Suppressor macrophage (primary cell): ENCODE results near the gene UBE2S.
"Not testable (repeated sequence)": the region's sequence is repeated elsewhere in the genome, so short reads cannot be mapped to it uniquely, and the experiment has no call there.

Source experiments
- DNase-seq, 4 experiments: peaks; one replicate each; pipeline ENCODE4 v3.0.0-alpha.2; 2020 to 2022
- total RNA-seq, 17 experiments: gene quantifications; one replicate each; lab custom pipeline; 2026; ENCODE audit warnings: mixed read lengths in 6 of 17, inconsistent platforms in 3 of 17; lab: John Stamatoyannopoulos, UW

The UBE2S gene
- total RNA-seq = 11.9 to 56.4 (median 26.4) reads per million in 17 experiments

GRCh38 chr19:55407550-55407799 is at the start of gene UBE2S:
TSS of gene UBE2S (minus strand) at chr19:55407788. CDS start at chr19:55407589, 199 bp downstream.
- not testable (repeated sequence) for DNase-seq

DNA sequence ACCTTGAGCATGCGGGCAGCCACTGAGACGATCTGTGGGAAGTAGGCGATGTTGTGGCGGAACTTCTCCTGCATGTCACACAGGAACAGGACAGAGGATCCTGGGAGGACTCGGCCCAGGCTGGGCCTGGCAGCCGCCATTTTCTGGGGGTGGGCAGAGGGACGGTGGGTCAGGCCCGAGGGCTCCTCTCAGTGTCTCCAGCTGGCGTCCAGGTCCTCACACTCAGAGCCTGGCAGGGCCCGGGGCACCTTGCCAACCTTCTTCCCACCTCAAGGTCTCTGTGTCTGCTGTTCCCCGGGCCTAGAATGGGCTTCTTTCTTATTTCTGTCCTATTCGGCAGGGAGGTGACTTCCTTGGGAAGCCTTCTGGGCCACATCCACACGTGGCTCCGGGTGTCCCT is 48.8 kb upstream of the UBE2S start:
- no peak for DNase-seq

DNA sequence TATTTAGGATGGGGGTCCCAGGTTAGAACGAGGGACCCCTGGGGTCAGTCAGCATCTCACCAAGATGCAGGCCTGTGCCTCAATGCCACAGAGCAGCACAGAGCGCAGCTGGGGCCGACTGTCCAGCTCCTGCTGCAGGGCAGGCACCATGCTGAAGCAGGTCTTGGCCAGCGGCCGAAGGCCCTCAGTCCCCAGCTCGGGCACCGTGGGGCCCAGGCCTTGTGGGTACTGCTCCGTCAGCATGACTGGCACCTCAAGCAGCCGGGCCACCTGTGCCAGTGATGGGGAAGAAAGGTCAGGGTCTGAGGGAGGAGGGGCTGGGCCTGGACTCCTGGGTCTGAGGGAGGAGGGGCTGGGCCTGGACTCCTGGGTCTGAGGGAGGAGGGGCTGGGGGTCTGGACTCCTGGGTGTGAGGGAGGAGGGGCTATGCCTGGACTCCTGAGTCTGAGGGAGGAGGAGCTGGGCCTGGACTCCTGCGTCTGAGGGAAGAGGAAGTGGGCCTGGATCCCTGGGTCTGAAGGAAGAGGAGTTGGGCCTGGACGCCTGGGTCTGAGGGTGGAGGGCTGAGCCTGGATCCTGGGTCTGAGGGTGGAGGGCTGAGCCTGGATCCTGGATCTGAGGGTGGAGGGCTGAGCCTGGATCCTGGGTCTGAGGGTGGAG is 48.1 kb upstream of the UBE2S start:
- DNase-seq = no peak

GRCh38 chr19:55454787-55455243 is 47.2 kb upstream of the UBE2S start:
- DNase-seq = peak; percentile 59 to 76 (median 66)

DNA sequence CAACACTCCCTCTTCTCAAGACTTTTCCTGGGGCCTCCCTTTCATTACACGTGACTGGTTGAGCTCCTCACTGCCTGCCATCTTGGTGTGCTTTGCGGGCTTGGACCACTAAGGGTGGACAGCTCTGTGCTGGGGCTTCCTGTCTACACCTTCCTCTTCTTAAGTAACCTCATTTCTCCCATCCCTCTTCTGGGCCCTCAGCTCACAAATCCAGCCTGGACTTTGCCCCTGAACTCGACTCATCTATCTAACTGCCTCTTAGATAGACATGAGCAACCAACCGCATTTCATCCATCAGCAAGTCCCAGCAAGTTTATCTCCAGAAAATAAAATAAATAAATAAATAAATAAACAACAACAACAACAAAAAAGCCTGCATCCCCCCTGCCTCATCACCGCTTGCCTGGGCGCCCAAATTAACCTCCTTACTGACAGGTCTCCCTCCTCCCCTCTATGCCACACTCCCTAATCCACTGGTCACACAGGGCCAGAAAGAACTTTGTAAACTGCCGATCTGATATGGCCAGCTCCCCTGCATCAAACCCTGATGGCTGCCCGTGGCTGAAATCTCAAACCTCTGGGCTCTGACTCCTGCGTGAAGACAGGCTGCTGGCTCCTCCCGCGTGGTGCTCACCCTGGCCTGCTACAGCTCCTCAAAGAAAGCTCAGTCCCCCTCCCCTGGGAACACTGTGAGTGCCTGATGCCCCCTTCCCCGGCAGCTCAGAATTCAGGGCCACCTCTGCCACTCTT is 46.1 kb upstream of the UBE2S start:
- no peak for DNase-seq

- DNase-seq = peak; percentile 28 to 65 (median 40)
Measured at GRCh38 chr19:55452749-55453346, 45.3 kb upstream of the UBE2S start.

DNA sequence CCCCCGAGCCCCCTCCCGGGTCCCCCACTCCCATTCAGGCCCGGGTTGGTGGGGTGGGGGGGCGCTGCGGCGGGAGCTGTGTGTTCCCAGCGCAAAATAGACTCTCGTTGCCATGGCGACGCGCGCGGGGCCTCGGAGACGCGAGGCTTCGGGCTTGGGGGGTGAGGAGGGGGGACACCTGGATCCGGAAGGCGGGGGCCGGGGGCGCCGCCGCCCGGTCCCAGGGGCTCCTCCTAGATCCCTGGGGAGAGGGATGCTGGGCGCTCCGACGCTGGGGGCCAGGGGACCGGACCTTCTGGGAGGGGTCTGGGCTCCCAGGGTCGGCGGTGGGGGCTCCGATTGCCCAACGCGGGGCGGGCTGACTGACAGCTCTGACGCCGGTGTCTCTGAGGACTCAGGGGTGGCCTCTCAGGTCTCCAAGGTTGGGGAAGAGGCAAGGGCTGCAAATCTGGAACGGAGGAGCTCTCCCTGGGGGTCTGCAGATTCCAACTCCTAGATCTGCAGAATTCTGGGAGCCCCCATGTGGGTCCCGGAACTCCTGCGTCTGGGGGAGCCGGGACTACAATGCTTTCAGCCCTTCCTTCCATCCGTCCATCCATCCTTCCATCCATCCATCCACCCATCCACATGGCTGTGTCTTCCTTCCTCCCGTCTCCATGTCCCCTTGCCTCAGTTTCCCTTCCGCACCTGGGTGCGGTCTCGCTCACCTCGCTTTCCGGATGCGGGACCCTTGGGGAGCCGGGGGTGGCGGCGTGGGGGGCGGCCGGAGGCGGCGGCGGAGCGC is 44.6 kb upstream of the UBE2S start:
- DNase-seq = no peak

- DNase-seq = peak in 1 of 4 experiments; percentile 18
Measured at GRCh38 chr19:55451163-55451964, 43.8 kb upstream of the UBE2S start.

DNA sequence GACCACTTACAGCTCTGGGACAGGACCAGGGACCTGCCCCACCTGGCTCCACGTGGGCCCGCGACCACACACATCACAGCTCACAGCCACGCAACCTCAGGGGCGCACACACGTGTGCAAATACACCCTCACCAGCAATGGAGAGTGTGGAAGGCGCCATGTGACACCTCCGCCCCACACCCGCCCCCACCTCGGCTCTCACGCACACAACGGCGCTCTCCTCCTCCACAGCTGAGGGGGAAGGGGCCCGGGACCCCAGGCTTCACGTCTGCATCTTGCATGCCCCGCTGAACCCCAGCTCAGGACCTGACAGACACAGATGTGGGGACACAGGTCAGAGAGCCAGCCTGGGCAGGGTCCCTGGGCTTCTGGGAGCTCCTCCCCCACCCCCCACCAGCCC is 41.9 kb upstream of the UBE2S start:
- no peak for DNase-seq

DNA sequence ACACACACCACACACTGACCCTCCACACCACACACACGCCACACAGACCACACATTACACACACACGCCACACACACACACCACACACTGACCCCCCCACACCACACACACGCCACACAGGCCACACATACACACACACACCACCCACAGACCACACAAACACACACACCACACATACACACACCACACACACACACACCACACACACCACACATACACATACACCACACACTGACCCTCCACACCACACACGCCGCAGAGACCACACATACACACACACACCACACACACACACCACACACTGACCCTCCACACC is 40.5 kb upstream of the UBE2S start:
- DNase-seq = not testable (repeated sequence)

DNA sequence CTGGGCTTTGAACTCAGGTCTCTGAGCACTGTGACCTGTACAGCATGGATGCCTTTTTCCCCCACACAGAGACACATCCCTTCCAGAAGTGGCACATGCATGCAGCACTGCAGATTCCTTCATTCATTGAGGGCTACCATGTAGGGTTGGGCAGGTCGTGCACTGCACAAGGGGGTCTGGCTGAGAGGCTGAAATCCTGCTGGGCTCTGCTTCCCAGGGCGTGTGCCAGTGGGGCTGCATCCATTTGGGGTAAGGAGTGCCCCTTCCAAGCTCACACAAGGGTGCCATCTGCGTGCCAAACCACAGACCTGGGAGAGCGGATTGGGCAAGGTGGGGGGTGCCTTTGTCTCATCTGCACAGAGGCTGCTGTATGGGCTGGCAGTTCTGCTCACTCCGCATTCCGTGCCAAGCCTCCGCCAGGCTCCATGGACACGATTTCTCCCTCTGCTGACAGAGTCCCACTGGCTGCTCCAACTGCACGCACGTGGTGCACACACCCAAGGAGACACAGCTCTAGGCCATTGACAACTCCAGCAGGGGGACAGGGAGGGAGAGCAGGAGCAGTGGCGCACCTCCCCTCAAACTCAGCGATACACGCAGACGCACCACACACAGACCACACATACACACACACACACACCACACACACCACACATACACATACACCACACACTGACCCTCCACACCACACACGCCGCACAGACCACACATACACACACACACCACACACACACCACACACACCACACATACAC is 40.0 kb upstream of the UBE2S start:
- DNase-seq = peak in 2 of 4 experiments; percentile 20 to 24

DNA sequence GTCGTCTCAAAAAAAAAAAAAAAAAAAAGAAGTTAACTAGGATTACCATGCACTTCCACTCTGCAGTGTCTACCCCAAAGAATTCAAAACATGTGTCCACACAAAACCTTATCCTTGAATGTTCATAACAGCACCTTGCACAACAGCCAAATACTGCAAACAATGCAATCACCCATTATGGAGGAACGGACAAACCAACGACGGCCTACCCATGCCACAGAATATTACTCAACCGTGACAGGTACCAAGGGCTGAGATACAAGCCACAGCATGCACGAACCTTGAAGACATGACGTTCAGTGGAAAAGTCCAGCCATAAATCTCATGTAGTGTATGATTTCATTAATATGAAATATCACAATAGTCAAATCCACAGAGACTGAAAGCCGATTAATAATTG is 38.5 kb upstream of the UBE2S start:
- DNase-seq = no peak

- no peak for DNase-seq
Measured at GRCh38 chr19:55444646-55445045, 37.1 kb upstream of the UBE2S start.

- DNase-seq = no peak
Measured at GRCh38 chr19:55443824-55444480, 36.4 kb upstream of the UBE2S start.

DNA sequence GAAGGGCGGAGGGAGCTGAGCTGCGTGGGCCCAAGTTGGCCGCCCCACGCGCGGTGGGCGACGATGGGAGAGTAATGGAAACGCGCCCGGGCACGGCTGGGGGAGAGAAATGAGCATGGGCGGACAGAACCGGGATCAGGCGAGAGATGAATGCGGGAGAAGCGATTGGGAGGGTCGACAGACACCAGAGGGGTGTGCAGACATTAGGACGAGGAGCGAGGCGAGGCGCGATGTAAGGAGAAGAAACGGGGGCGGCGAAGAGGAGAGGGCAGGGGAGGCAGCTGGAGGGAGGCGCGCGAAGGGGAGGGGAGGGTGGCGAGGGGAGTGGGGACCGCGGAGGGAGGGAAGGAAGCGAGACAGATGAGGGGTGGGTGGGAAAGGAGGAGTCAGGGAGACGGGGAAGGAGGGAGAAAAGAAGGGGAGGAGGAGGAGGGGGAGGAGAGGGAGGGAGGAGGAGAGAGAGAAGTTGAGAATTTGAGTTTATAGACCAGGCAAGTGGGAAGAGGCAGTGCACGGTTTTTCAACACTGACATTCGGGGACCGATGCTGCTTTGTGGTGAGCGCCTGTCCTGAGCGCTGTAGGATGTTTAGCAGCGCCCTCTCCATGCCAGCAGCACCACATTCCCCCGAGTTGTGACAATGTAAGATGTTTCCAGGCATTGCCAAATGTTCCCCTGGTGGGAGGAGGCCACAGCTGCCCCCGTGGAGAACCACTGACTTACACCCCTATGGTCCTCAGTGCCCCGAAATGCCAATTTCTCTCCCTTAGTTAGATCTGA is 35.6 kb upstream of the UBE2S start, which contains the start of gene SHISA7:
Gene SHISA7 (minus strand): TSS at position 256 of the 779 bp plus-strand sequence. CDS start 437 bp downstream, outside the sequence.
- DNase-seq = peak in 1 of 4 experiments; percentile 18

DNA sequence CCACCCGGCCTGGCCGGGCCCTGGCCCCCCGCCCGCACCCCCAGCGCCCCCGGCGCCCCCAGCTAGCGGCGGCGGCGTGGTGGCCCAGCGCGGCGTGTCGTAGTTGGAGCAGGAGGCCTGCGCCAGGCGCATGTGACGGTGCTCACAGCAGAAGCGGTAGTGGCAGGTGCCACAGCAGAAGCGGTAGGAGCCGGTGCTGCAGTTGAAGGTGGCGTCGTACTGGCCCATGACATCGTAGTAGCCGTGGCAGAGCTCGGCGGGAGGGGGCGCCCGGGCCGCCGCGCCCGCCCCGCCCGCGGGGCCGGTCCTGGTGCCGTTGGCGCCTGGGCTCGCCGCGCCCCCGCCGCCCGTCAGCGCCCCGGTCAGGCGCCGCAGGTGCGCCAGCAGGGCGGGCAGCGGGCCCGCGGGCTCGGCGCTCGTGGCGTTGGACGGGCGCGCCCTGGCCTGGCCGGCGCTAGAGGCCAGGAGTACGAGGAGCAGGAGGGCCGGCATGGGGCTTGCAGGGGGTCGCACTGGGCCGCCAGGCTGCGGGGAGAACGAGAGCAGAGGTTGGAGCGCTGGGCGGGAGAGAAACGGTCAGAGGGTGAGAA is 34.9 kb upstream of the UBE2S start:
- DNase-seq = peak in 1 of 4 experiments; percentile 22

DNA sequence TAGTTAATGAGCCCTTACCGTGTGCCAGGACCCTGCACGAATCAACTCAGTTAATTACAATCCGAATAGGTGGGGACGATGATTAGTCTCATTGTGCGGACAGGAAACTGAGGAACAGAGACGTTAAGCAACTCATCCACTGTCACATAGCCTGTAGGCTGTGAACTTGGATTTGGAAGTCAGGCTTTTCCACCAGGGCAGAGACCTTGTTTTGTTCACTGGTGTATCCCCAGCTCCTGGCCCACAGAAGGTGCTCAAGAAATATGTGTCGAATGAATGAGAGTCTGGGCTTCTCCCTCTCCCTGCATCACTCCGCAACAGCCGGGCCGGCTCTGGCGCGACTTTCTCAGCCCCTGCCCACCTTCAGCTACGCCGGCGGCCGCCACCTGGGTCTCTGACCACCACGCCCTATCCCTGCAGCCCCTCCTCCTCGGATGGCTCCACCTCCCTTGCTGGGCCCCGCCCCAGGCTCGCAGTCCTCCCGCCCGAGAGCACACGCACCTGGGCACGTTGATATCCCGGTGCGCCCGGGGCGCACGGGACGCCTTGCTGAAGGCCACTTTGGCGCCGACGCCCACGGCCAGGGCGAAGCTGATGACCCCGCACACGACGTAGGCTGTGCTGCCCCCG is 34.2 kb upstream of the UBE2S start:
- no peak for DNase-seq

DNA sequence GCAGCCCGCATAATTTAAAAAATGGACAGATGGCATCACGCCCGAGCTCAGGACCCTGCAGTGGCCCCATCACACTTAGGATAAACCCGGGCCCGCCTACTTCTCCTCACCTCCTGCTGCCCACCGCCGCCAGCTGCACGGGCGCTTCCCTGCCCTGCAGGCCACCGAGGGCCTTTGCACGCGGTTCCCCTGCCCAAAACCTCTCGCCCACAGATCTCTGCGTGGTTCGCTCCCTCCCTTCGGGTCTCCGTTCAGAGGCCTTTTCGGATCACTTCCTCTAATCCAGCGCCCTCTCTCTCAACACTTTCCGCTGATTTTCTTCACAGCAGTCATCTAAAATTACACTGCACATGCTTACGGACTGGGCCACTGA is 33.7 kb upstream of the UBE2S start:
- DNase-seq = peak; percentile 55 to 77 (median 72)
